Measurements from ENCODE around the gene CCNK. TPM values are rescaled to one million over a fixed set of nuclear protein-coding genes. Genes with fewer than 3 reads are reported as not detected.

CCNK gene
- total RNA-seq, 1 donor from 2014 or later, result 21.9 TPM

GRCh38 chr14:99508896-99509629 is 27.9 kb downstream of the CCNK start:
- H3K36me3 ChIP-seq (ENCODE audit: control insufficient read depth, insufficient read depth, low read length), result peaks cover 2% of the 10 kb centered on the region
- no peak for TF ChIP-seq CTCF (IDR thresholded peaks at IDR 0.05; ENCODE audit: insufficient read depth, low read length, poor library complexity, severe bottlenecking)
- no peak overlapping the region for H3K4me3 ChIP-seq (ENCODE audit: low read depth, low read length)
- DNase-seq (ENCODE audit: low read depth), result no peak
- H3K27me3 ChIP-seq (ENCODE audit: control insufficient read depth, insufficient read depth, low read length), result no peaks in the 10 kb centered on the region

DNA sequence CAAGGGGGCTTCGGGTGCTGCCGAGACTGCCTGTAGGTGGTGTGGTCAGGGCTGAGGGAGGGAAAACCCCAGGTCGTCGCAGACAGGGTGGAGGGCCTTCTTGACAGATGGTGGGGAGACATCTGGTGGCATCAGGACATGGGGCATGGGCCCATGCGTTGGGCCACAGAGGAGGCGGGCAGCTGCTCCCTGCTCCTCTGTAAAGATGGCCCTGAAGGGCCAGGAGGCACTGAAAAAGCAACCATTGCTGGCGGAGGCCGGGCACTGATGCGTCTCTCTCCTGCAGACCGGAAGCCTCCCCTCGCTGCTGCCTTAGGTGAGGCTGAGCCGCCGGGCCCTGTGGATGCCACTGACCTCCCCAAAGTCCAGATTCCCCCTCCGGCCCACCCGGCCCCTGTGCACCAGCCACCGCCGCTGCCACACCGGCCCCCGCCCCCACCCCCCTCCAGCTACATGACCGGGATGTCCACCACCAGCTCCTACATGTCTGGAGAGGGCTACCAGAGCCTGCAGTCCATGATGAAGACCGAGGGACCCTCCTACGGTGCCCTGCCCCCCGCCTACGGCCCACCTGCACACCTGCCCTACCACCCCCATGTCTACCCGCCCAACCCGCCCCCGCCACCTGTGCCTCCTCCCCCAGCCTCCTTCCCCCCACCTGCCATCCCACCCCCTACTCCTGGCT is 28.8 kb downstream of the CCNK start:
- H3K36me3 ChIP-seq (ENCODE audit: control insufficient read depth, insufficient read depth, low read length), result peaks cover 2% of the 10 kb centered on the region

DNA sequence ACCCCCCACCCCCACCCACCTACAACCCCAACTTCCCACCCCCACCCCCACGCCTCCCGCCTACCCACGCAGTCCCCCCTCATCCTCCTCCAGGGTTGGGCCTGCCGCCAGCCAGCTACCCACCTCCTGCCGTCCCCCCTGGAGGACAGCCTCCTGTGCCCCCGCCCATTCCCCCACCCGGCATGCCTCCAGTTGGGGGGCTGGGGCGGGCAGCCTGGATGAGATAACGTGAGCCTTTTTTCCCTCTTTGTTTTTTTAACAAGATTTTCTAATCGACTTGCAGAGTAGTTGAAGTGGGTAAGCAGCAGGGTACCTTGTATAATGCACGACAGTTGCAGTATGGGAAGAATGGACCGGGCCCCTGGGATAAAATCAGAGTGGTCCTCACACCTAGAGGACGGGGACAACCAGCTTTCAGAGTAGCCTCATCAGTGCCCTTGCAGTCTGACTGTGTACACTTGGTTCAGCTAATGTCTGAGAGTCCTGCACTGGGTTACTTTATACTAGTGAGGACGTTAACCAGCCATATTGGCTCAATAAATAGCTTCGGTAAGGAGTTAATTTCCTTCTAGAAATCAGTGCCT is 29.4 kb downstream of the CCNK start:
- Histone ChIP-seq H3K36me3 (ENCODE audit: control insufficient read depth, insufficient read depth, low read length) (peaks cover 2% of the 10 kb centered on the region), H3K27me3 (ENCODE audit: control insufficient read depth, insufficient read depth, low read length) (no peaks in the 10 kb centered on the region), H3K4me3 (ENCODE audit: low read depth, low read length) (no peak overlapping the region)
- no peak for TF ChIP-seq CTCF (IDR thresholded peaks at IDR 0.05; ENCODE audit: insufficient read depth, low read length, poor library complexity, severe bottlenecking)
- DNase-seq (ENCODE audit: low read depth), result no peak

More for the DNA sequence above, 28.8 kb downstream of the CCNK start:
- no peak for TF ChIP-seq CTCF (IDR thresholded peaks at IDR 0.05; ENCODE audit: insufficient read depth, low read length, poor library complexity, severe bottlenecking)
- Histone ChIP-seq H3K4me3 (ENCODE audit: low read depth, low read length) (no peak overlapping the region), H3K27me3 (ENCODE audit: control insufficient read depth, insufficient read depth, low read length) (no peaks in the 10 kb centered on the region)
- no peak for DNase-seq (ENCODE audit: low read depth)

GRCh38 chr14:99511421-99512109 is 30.4 kb downstream of the CCNK start:
- no peak for DNase-seq (ENCODE audit: low read depth)
- Histone ChIP-seq H3K36me3 (ENCODE audit: control insufficient read depth, insufficient read depth, low read length) (peaks cover 2% of the 10 kb centered on the region), H3K4me3 (ENCODE audit: low read depth, low read length) (no peak overlapping the region), H3K27me3 (ENCODE audit: control insufficient read depth, insufficient read depth, low read length) (no peaks in the 10 kb centered on the region)
- no peak for TF ChIP-seq CTCF (IDR thresholded peaks at IDR 0.05; ENCODE audit: insufficient read depth, low read length, poor library complexity, severe bottlenecking)

DNA sequence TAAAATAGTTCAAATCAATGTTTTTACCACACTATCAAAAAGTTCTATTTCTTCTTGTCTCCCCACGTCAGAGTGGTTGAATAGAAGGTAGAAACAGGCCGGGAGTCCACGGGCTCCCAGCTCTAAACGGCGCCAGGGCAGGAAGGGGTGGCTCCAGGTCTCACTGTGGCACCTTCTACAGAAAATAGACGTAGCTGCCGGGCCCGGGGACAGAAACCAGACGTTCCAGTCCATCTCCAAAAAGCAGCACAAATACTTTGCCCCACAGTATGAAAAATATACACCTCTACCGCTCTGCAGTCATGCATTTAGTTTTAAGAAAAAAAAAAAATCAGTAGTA is 30.9 kb downstream of the CCNK start:
- Histone ChIP-seq H3K27me3 (ENCODE audit: control insufficient read depth, insufficient read depth, low read length) (no peaks in the 10 kb centered on the region), H3K4me3 (ENCODE audit: low read depth, low read length) (no peak overlapping the region), H3K36me3 (ENCODE audit: control insufficient read depth, insufficient read depth, low read length) (peaks cover 2% of the 10 kb centered on the region)
- no peak for TF ChIP-seq CTCF (IDR thresholded peaks at IDR 0.05; ENCODE audit: insufficient read depth, low read length, poor library complexity, severe bottlenecking)
- DNase-seq (ENCODE audit: low read depth), result no peak

Data from kidney epithelial cell (primary cell).